HEK293 (cell line): Measurements from ENCODE around the gene ICAM1.

Experiments used
- GLIS2 ChIP-seq: fragments of 450-650 bp; formaldehyde crosslinking; IDR thresholded peaks from 2 replicates; pipeline ENCODE4 v1.5.1; 2016; ENCODE audit warnings: missing biosample characterization, missing genetic modification characterization
- PATZ1 ChIP-seq: fragments of 450-650 bp; formaldehyde crosslinking; IDR thresholded peaks from 2 replicates; pipeline ENCODE4 v1.5.1; 2016; ENCODE audit warnings: missing biosample characterization, missing genetic modification characterization
- RBAK ChIP-seq: fragments of 450-650 bp; formaldehyde crosslinking; IDR thresholded peaks from 2 replicates; pipeline ENCODE4 v1.5.1; 2016; ENCODE audit warnings: missing biosample characterization, missing genetic modification characterization
- ZBTB8A ChIP-seq: fragments of 450-650 bp; formaldehyde crosslinking; IDR thresholded peaks from 2 replicates; pipeline ENCODE4 v1.5.1; 2016; ENCODE audit warnings: missing biosample characterization, missing genetic modification characterization
- ZNF366 ChIP-seq: fragments of 450-650 bp; formaldehyde crosslinking; conservative IDR thresholded peaks from 2 replicates; pipeline ENCODE4 v1.5.1; 2016; ENCODE audit warnings: missing biosample characterization, missing genetic modification characterization
- ZNF394 ChIP-seq: fragments of 450-650 bp; formaldehyde crosslinking; IDR thresholded peaks from 2 replicates; pipeline ENCODE4 v1.5.1; 2016; ENCODE audit warnings: missing biosample characterization, missing genetic modification characterization, mild to moderate bottlenecking, moderate library complexity, borderline replicate concordance
- ZNF521 ChIP-seq: fragments of 450-650 bp; formaldehyde crosslinking; IDR thresholded peaks from 2 replicates; pipeline ENCODE4 v1.5.1; 2017; ENCODE audit warnings: missing biosample characterization, mild to moderate bottlenecking, missing genetic modification characterization
- ZNF610 ChIP-seq: fragments of 450-650 bp; formaldehyde crosslinking; IDR thresholded peaks from 2 replicates; pipeline ENCODE4 v1.5.1; 2016; ENCODE audit warnings: missing biosample characterization, missing genetic modification characterization, borderline replicate concordance
- ZNF621 ChIP-seq: fragments of 450-650 bp; formaldehyde crosslinking; IDR thresholded peaks from 2 replicates; pipeline ENCODE4 v1.5.1; 2017; ENCODE audit warnings: missing biosample characterization, missing genetic modification characterization
- ZNF664 ChIP-seq: fragments of 450-650 bp; formaldehyde crosslinking; IDR thresholded peaks from 2 replicates; pipeline ENCODE4 v1.5.1; 2016; ENCODE audit warnings: missing biosample characterization, missing genetic modification characterization
- ZNF707 ChIP-seq: fragments of 450-650 bp; formaldehyde crosslinking; IDR thresholded peaks from 2 replicates; pipeline ENCODE4 v1.5.1; 2016; ENCODE audit warnings: missing biosample characterization, missing genetic modification characterization
- ZNF776 ChIP-seq: fragments of 450-650 bp; formaldehyde crosslinking; IDR thresholded peaks from 2 replicates; pipeline ENCODE4 v1.5.0; 2017; ENCODE audit warnings: missing biosample characterization, missing genetic modification characterization, borderline replicate concordance
- ZNF792 ChIP-seq: fragments of 450-650 bp; formaldehyde crosslinking; IDR thresholded peaks from 2 replicates; pipeline ENCODE4 v1.5.1; 2016; ENCODE audit warnings: missing biosample characterization, missing genetic modification characterization
- TF ChIP-seq, protein P1 (sequence below): fragments of 450-650 bp; formaldehyde crosslinking; IDR thresholded peaks from 2 replicates; pipeline ENCODE4 v1.5.1; 2016; ENCODE audit warnings: missing biosample characterization, missing genetic modification characterization
- TF ChIP-seq, protein P2 (sequence below): fragments of 450-650 bp; formaldehyde crosslinking; IDR thresholded peaks from 2 replicates; pipeline ENCODE4 v1.5.1; 2016; ENCODE audit warnings: missing biosample characterization, missing genetic modification characterization, borderline replicate concordance
- TF ChIP-seq, protein P3 (sequence below): fragments of 450-650 bp; formaldehyde crosslinking; IDR thresholded peaks from 2 replicates; pipeline ENCODE4 v1.5.1; 2016; ENCODE audit warnings: missing biosample characterization, missing genetic modification characterization
- TF ChIP-seq, protein P4 (sequence below): fragments of 450-650 bp; formaldehyde crosslinking; IDR thresholded peaks from 2 replicates; pipeline ENCODE4 v1.5.1; 2016; ENCODE audit warnings: missing biosample characterization, missing genetic modification characterization

The ICAM1 gene

GRCh38 chr19:10334588-10335351, 63.9 kb downstream of the ICAM1 start (continued):
- TF ChIP-seq, protein P1, sequence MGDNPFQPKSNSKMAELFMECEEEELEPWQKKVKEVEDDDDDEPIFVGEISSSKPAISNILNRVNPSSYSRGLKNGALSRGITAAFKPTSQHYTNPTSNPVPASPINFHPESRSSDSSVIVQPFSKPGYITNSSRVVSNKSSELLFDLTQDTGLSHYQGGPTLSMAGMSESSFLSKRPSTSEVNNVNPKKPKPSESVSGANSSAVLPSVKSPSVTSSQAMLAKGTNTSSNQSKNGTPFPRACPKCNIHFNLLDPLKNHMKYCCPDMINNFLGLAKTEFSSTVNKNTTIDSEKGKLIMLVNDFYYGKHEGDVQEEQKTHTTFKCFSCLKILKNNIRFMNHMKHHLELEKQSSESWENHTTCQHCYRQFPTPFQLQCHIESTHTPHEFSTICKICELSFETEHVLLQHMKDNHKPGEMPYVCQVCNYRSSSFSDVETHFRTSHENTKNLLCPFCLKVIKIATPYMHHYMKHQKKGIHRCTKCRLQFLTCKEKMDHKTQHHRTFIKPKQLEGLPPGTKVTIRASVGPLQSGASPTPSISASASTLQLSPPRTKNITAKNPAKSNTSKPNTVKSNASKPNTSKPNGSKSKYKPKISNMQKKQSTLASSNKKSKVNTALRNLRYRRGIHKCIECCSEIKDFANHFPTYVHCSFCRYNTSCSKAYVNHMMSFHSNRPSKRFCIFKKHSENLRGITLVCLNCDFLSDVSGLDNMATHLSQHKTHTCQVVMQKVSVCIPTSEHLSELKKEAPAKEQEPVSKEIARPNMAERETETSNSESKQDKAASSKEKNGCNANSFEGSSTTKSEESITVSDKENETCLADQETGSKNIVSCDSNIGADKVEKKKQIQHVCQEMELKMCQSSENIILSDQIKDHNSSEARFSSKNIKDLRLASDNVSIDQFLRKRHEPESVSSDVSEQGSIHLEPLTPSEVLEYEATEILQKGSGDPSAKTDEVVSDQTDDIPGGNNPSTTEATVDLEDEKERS: no peak
- TF ChIP-seq ZNF394 (tag by site-specific recombination) (no peak), PATZ1 (peak; percentile 90), ZBTB8A (peak; percentile 58), RBAK (tag by site-specific recombination) (no peak), ZNF776 (no peak), ZNF621 (tag by site-specific recombination) (no peak), ZNF664 (tag by site-specific recombination) (no peak), ZNF610 (tag by site-specific recombination) (no peak), ZNF707 (tag by site-specific recombination) (no peak), ZNF521 (no peak), GLIS2 (tag by site-specific recombination) (peak; percentile 82), ZNF792 (tag by site-specific recombination) (no peak), ZNF366 (tag by site-specific recombination) (no peak)
- TF ChIP-seq, protein P2, sequence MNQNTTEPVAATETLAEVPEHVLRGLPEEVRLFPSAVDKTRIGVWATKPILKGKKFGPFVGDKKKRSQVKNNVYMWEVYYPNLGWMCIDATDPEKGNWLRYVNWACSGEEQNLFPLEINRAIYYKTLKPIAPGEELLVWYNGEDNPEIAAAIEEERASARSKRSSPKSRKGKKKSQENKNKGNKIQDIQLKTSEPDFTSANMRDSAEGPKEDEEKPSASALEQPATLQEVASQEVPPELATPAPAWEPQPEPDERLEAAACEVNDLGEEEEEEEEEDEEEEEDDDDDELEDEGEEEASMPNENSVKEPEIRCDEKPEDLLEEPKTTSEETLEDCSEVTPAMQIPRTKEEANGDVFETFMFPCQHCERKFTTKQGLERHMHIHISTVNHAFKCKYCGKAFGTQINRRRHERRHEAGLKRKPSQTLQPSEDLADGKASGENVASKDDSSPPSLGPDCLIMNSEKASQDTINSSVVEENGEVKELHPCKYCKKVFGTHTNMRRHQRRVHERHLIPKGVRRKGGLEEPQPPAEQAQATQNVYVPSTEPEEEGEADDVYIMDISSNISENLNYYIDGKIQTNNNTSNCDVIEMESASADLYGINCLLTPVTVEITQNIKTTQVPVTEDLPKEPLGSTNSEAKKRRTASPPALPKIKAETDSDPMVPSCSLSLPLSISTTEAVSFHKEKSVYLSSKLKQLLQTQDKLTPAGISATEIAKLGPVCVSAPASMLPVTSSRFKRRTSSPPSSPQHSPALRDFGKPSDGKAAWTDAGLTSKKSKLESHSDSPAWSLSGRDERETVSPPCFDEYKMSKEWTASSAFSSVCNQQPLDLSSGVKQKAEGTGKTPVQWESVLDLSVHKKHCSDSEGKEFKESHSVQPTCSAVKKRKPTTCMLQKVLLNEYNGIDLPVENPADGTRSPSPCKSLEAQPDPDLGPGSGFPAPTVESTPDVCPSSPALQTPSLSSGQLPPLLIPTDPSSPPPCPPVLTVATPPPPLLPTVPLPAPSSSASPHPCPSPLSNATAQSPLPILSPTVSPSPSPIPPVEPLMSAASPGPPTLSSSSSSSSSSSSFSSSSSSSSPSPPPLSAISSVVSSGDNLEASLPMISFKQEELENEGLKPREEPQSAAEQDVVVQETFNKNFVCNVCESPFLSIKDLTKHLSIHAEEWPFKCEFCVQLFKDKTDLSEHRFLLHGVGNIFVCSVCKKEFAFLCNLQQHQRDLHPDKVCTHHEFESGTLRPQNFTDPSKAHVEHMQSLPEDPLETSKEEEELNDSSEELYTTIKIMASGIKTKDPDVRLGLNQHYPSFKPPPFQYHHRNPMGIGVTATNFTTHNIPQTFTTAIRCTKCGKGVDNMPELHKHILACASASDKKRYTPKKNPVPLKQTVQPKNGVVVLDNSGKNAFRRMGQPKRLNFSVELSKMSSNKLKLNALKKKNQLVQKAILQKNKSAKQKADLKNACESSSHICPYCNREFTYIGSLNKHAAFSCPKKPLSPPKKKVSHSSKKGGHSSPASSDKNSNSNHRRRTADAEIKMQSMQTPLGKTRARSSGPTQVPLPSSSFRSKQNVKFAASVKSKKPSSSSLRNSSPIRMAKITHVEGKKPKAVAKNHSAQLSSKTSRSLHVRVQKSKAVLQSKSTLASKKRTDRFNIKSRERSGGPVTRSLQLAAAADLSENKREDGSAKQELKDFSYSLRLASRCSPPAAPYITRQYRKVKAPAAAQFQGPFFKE (tag by site-specific recombination): no peak
- TF ChIP-seq, protein P3, sequence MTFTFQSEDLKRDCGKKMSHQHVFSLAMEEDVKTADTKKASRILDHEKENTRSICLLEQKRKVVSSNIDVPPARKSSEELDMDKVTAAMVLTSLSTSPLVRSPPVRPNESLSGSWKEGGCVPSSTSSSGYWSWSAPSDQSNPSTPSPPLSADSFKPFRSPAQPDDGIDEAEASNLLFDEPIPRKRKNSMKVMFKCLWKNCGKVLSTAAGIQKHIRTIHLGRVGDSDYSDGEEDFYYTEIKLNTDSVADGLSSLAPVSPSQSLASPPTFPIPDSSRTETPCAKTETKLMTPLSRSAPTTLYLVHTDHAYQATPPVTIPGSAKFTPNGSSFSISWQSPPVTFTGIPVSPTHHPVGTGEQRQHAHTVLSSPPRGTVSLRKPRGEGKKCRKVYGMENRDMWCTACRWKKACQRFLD (tag by site-specific recombination): no peak
- TF ChIP-seq, protein P4, sequence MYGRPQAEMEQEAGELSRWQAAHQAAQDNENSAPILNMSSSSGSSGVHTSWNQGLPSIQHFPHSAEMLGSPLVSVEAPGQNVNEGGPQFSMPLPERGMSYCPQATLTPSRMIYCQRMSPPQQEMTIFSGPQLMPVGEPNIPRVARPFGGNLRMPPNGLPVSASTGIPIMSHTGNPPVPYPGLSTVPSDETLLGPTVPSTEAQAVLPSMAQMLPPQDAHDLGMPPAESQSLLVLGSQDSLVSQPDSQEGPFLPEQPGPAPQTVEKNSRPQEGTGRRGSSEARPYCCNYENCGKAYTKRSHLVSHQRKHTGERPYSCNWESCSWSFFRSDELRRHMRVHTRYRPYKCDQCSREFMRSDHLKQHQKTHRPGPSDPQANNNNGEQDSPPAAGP (tag by site-specific recombination): 0 out of 2 replicates have a peak, but pooled peaks have one; percentile 16
